GM18870 (cell line): Measurements from ENCODE around the gene GDPD4.

Experiments used
- ATAC-seq: cut with Tn5 transposase; IDR thresholded peaks from one replicate; pipeline ENCODE4 v1.9.1; 2021; ENCODE audit warnings: moderate library complexity; ENCODE audit not compliant: unreplicated experiment

GDPD4 gene

DNA sequence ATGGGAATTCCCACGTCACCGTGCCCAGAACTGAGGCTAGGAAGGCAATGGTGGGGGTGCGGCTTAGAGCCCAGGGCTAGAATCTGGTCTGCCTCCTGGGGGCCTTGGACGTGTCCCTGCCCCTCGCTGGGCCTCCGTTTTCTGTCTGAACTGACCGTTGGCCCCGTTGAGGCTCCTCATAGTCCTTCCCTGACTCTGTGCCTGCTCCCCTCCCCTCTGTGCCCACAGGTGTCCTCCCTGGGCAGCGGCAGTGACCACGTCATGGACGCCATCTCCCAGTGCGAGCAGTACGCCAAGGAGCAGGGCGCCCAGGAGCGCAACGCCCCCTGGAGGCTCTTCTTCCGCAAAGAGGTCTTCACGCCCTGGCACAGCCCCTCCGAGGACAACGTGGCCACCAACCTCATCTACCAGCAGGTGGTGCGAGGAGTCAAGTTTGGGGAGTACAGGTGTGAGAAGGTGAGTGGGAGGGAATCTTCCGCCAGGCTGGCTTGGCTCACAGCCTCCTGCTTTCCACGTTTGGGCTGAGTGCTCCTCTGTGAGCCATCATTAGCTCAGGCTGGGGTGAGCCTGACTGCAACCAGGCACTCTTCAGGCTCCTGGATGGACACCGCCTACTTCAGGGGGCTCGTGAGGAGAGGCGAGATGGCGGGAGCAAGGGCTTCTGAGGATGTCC lies 109.5 kb downstream of the GDPD4 start:
- no peak for ATAC-seq

DNA sequence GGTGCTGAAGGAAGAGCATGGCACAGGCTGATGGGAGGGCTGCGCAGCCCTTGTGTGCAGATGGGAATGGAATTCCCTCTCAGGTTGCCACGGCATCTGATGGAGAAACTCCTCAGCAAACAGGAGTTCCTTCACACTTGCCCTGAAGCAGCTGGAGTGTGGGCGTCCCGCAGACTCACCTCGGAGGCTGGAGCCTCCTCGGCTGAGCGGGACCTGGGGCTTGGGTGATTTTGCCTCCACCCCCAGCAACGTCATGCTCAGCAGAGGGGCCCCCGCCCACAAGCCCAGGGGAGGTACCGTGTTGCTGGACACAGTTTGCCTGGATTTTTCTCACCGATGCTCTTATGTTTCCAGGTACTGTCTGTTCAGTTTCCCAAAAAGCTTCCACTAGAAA lies 110.1 kb downstream of the GDPD4 start:
- no peak for ATAC-seq

DNA sequence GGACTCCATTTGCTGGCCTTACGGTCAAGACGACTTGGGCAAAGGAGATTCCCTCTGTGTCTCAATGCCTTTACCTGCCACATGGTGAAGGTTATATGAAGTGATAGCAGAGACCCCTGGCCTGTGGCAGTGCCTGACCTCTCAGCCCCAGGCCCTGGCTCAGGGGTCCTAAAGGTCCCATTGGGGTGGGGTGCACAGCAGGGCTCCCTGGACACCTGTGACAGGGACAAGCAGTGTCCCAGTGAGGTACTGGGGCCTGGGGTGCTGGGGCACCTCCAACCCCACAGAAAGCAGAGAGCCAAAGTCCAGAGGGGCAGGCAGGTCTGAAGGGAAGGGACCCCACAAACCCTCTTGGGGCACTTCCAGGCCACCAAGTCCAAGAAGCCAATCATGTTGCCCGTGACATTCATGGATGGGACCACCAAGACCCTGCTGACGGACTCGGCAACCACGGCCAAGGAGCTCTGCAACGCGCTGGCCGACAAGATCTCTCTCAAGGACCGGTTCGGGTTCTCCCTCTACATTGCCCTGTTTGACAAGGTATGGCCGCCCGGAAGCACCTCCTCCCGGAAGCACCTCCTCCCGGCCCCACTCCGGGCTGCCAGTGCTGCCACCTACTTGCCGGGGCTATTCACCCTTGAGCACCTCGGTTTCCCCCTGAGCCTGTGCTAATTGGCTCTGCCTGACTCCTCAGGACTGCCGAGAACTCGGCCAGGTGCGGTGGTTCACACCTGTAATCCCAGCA lies 111.0 kb downstream of the GDPD4 start:
- no peak for ATAC-seq

DNA sequence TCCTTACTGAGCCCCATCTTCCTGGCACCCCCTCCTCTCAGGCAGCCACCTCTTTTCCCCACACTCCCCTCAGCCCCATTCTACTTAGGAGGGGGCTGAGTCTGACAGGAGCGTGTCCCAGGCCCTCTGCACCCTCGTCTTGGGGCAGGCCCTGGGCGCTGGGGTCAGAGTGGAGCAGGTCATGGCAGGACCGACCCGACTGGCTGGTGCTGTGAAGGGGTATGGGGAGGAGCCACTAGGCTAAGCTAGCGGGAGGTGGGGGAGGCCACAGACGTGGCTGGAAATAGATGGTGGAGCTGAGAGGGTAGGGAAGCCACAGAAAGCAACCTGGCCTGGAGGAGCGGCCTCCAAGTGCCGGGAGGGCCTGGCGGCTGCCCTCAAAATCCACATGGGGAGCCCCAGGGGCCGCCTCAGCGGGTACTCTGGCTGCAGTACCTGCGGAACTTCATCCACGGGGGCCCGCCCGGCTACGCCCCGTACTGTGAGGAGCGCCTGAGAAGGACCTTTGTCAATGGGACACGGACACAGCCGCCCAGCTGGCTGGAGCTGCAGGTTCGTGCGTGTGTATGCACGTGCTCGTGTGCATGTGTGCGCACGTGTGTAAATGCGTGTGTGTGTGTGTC lies 111.8 kb downstream of the GDPD4 start:
- no peak for ATAC-seq

DNA sequence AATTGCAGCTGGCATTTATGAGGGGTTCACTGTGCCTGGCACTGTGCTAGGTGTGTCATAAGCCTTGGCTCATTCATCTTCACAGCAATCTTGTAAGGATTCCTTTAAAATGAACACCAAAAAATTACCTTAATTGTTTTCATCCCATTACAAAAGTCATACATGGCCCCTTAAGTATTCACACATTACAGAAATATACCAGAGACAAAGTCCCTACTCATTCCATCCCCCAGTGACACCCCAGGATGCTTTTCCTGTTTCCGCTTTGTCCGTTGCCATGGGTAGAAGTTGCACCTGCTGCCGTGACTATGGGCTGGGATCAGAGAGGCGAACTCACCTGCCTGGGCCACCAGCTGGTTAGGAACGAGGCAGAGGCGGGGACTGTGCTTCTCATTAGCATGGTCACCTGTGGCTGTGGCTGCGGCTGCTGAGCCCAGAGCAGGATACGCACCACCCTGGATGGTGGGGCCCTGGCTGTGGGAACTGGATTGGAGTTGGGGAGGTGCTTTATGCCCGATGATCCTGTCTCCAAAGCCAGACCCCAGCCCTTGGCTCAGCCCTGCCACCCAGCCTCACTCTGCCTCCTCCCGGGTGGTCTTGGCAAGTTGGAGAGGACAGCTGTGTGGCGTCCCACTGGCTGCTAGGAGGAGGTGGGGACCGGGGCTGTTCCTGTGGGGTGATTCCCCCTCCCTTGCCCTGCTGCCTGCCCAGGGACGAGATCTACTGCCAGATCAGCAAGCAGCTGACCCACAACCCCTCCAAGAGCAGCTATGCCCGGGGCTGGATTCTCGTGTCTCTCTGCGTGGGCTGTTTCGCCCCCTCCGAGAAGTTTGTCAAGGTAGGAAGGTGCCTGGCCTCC lies 112.6 kb downstream of the GDPD4 start:
- ATAC-seq = no peak

DNA sequence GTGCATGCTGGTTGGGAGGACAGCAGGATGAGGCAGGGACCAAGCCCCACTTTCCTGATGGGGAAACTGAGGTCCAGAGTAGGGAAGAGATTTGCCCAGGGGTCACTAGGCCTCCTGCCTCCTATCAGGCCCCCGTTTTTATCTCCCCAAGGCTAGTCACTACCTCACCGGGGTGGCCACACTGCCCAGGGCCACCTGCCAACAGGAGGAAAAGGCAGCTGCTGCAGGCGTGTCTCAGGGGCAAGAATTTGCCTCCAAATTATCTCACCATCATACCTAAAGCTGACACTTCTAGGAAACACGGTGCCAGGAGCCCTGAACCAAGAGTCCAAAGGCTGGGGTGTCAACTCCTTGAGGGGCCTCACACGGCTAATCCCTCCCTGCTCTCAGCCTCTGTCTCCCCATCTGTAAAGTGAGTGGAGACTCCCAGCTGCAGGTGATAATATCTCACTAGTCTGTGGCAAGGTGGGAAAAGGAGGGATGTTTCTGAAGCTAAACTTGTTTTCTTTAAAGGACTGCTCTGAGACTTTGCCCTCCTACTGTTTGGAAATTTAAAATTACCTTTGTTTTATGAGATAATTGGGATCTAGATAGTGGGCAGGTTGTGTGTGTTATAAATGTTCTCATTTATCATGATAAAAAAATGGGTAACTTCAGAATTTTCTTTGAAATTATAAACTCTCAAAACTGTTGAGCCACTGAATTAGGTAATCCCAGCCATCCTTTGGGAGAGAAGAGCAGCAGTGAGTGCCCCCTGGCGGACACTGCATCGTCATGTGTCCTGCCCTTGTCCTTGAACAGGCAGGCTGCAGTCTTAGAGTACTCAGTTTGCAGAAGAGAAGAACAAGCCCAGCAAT lies 113.5 kb downstream of the GDPD4 start:
- no peak for ATAC-seq

DNA sequence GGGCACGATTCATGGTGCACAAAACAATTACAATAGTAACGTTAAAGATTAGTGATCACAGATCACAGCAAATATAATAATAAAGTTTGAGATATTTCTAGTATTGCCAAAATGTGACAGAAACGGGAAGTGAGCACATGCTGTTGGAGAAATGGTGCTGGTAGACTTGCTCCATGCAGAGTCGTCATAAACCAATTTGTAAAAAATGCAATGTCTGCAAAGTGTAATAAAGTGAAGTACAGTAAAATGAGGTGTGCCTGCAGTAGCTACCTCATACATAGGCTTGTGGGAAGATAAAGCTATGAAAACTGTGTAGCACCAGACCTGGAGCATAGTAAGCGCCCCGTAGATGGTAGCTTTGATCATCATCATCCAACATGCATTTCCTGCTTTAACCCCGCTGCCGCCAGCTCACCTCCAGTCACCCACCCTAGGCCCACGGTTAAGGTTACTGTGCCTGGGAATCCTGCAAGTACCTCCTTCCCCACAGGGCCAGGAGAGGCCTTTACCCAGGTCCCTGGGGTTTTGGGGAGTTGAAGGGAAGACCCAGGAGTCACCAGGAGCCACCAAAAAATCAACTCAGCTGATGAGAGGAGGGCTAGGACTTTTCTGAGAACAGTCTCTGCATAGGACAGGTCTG lies 114.3 kb downstream of the GDPD4 start:
- ATAC-seq = no peak

DNA sequence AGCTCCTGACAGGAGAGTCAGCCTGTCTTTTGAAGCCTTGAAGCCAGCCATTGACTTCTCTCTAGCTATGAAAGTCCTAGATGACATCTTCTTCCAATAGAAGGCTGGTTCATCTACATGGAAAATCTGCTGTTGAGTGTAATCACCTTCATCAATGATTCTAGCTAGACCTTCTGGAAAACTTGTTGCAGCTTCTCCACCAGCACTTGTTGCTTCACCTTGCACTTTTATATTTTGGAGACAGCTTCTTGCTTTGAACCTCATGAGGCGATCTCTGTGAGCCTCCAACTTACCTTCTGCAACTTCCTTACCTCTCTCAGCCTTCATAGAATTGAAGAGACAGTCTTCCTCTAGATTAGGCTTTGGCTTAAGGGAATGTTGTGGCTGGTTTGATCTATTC lies 115.2 kb downstream of the GDPD4 start:
- ATAC-seq = no peak

DNA sequence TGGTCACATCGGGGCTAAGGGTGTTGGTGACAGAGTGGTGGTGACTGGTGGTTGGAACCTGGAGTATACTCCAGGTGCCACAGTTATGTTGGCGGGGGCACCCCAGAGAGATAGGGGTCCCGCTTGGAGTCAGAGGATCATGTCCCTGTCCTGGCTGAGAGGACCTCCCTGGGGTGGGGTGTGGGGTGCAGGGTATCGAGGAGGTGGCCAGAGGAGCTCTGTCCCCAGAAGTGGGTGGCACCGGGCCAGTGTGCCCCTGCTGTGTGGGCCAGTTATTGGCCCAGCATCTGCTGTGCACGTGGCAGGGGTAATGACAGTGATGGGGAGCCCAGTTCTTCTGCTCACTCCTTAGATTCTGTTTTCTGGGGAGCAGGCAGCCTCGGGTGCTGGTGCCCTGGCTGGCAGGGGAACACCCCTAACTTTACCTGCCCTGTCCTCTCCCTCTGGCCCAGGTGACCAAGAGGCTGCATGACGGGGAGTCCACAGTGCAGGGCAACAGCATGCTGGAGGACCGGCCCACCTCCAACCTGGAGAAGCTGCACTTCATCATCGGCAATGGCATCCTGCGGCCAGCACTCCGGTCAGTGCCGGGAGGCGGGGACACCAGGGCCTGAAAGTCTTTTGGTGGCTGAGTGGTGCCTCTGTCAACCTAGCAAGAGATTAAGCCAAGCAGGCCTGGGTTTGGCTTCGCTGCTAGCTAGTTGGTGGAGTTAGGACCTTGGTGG lies 117.2 kb downstream of the GDPD4 start:
- no peak for ATAC-seq

DNA sequence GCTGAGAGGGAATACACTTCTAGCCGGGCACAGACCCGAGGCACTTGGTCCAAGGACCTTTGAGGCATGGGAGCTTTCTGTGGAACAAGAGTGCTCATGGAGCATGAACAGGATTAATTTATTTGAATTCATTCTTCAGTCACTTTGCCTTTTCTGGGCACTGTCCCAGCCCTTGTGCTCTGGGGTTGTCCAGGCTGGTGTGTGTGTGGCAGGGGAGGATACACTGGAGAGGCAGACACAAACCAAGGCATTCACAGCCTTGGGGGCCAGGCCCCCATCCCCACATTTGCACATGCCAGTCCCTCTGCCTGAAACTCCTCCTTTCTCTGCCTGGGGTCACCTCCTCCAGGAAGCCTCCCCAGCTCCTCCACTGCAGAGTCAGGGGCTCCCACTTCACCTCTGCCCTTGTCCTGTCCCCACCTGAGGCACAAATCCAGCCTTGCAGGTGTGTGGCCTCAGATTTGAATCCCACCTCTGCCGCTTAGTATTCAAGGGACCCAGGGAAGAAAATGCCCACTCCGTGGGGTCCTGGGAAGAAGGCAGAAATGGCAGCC lies 118.0 kb downstream of the GDPD4 start:
- no peak for ATAC-seq

DNA sequence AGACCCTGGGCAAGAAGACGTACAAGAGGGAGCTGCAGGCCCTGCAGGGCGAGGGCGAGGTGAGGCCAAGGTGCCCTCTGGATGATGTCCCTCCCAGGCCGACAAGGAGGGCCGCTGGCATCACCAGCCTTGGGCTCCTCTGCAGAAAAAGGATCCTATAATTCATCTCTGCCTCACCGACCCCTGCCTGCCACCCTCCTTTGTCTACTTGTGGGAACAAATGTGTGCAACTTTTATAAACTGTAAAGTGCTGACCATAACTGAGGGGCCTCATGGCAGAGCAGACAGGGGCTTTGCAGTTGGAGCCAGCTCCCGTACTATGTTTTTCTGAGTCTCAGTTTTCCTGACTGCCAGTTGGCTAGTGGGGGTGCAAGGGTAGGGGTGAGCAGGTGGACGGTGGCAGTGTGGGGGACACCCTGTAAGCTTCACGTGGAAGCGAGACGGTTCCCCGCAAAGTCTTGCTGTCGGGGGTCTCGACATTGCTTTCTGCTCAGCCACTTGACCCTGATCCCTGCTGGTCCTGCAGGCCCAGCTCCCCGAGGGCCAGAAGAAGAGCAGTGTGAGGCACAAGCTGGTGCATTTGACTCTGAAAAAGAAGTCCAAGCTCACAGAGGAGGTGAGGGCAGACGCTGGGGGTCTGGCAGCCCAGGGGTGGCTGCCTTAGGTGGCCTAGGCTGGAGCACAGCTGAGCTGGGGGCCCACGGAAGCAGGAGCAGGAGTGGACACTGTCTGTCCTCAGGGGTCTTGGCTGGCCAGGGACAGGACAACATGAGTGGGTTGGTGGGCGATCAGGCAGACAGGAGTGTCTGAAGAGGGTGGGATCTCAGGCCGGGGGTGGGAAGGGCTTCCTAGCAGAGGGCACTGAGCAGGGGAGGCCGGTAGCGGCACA lies 118.7 kb downstream of the GDPD4 start:
- ATAC-seq = no peak

DNA sequence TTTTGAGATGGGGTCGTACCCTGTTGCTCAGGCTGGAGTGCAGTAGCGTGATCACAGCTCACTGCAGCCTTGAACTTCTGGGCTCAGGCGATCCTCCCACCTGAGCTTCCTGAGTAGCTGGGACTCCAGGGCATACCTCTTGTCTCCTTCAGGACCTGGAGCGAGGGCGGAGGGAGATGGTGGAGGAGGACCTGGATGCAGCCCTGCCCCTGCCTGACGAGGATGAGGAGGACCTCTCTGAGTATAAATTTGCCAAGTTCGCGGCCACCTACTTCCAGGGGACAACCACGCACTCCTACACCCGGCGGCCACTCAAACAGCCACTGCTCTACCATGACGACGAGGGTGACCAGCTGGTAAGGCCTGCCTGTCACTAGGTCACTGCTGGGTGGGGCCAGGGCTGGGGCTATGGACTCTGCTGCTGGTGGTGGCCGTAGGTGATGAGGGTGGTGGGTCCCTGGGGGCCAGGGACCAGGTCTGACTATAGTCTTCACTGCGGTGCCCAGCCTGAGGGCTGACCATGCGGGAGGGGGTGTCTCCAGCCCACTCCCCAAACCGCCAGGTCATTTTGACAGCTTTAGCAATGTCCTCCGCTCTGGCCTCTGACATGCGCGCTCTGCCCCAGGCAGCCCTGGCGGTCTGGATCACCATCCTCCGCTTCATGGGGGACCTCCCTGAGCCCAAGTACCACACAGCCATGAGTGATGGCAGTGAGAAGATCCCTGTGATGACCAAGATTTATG lies 119.5 kb downstream of the GDPD4 start:
- no peak for ATAC-seq

DNA sequence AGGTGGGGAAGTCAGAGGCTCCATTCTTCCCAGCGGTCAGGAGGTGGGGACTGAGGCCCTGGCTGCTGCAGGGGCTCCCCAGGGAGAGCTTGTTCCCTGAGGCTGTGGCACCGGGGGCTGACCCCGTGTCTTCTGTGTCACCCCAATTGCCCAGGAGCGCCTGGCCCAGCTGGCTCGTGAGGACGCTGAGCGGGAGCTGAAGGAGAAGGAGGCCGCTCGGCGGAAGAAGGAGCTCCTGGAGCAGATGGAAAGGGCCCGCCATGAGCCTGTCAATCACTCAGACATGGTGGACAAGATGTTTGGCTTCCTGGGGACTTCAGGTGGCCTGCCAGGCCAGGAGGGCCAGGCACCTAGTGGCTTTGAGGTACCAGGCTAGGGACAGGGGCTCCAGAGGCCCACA lies 120.3 kb downstream of the GDPD4 start:
- ATAC-seq = no peak

DNA sequence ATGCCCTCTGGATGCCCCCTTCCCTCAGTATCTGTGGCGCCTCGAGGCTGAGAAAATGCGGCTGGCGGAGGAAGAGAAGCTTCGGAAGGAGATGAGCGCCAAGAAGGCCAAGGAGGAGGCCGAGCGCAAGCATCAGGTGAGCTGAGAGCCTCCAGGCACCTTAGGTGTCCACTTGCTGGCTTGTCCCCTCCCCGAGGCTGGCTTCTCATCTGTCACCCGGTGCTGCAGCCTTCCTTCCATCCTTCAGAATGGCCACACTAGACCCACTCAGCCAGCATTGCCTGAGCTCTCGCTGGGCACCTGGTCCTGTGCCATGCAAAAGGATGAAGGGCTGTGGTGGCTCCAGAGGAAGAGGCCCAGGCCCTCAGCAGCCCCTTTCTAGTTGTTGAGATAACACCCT lies 121.1 kb downstream of the GDPD4 start:
- no peak for ATAC-seq

DNA sequence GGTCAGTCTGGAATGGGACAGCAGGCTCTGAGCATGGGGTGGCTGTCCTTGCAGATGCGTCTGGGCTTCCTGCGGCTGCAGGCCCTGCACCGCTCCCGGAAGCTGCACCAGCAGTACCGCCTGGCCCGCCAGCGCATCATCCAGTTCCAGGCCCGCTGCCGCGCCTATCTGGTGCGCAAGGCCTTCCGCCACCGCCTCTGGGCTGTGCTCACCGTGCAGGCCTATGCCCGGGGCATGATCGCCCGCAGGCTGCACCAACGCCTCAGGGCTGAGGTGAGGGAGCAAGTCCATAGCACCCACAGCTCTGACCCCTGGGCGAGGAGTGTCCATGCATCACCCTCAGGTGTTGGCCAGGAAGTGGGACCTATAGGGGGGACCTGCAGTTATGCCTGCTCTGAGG lies 121.8 kb downstream of the GDPD4 start:
- ATAC-seq = no peak

DNA sequence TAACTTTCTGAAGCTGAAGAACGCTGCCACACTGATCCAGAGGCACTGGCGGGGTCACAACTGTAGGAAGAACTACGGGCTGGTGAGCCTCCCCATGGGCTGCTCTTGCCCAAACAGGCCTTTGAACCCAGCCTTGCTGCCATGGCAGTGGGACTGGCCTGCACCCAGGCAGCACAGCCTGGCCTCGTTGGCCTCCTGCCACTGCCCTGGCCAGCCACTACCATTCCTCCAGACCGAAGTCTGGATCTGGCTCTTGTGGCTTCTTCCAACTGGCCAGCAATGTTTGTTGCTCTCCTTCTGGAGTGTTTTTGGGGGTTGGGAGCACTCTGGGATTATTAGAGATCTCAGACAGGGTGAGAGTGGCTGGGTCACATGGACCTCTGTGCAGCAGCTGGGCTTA lies 122.4 kb downstream of the GDPD4 start:
- ATAC-seq = no peak

DNA sequence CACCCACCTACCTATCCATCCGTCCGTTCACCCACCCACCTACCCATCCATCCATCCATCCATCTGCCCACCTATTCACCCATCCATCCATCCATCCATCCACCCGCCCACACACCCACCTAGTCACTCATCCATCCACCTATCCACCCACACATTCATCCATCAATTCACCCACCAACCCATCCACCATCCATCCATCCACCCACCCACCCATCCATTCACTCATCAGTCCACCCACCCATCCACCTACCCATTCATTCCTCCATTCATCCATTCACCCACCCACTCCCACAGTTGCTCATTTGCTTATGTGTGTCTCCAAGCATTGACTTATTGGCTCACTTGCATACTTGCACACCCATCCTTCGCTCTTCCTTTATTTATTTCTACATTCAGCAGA lies 123.3 kb downstream of the GDPD4 start:
- ATAC-seq = no peak
